GM21619 (cell line): ENCODE data around the gene ZNF74.
"Not testable (repeated sequence)": the region's sequence is repeated elsewhere in the genome, so short reads cannot be mapped to it uniquely, and the experiment has no call there.

ENCODE experiments used
- ATAC-seq: cut with Tn5 transposase; IDR thresholded peaks from one replicate; pipeline ENCODE4 v1.9.1; 2021; ENCODE audit not compliant: unreplicated experiment

ZNF74 gene

DNA sequence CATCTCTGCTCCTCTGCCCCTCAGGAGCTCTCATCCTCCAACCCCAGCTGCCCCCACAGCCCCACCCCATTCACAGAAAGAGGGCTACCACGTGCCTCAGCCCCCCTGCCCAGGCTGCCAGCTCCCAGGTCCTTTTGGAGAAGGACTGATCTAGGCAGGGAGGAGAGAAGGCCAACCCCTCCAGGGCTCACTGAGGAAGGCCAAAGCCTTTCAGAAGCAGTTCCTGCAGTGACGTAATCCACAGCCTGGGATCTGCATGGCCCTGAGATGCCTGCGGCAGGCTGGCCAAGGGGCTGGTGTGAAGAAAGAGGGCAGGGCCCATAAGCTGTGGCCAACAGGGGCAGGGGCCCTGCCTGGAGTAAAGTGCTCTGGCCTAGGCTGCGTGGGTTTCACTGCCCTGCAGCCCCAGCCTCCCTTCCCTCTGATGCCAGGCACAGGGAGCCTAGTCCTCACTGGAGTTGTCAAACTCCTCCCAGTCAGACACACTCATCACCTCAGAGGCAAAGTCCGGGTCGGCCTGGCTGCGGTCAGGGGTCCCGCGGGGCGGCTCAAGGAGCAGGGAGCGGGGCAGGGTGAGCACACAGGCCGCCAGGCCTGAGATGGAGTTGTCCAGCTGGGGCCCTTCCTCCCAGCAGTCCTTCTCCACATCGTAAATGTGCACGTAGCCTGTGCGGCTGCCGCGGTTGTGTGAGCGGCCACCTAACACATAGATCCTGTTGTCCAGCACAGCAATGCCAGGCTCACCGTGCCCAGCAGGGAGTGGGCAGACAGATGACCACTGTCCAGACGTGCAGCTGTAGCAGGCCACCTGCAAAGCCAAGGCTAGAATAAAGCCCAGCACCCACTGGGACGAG lies 47.9 kb downstream of the ZNF74 start:
- ATAC-seq: no peak

GRCh38 chr22:20442485-20443284 lies 48.7 kb downstream of the ZNF74 start:
- no peak for ATAC-seq

- no peak for ATAC-seq
These were observed 50.4 kb downstream of the ZNF74 start for GRCh38 chr22:20444325-20444724.

DNA sequence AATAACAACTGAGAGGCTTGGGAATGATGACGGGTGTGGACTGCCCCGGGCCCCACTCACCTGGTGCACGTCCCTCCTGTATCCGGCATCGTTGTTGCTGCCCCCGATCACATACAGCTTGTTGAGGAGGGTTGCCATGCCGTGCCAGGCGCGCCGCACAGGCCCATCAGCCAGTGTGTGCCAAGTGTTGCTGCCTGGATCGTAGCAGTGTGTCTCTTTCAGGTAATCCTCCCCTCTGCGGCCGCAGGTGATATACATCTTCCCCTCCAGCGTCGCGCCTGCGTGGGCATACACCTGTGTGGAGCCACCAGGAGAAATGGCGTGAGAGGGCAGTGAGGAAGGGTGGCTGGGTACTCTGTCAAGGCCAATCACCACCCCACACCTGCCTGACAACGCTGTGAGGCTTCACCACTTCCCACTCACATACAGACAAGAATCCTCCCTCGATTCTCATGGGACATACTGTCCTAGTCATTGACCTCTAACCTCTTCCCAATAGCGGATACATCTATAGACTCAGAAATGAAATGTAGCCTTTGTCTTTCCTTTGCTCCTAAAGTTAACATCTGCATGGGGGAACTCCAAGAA lies 52.5 kb downstream of the ZNF74 start:
- no peak for ATAC-seq

DNA sequence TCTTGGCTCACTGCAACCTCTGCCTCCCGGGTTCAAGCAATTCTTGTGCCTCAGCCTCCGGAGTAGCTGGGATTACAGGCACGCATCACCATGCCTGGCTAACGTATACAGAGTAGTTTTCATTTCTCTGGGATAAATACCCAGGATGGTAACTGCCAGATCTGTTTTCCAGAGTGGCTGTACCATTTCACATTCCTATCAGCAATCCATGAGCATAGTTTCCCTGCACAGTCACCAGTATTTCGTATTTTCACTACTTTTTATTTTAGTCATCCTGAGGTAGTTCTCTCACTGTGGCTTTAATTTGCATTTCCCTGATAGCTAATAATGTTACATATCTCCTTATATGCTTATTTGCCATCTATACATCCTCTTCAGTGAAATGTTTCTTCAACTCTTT lies 54.7 kb downstream of the ZNF74 start:
- no peak for ATAC-seq

DNA sequence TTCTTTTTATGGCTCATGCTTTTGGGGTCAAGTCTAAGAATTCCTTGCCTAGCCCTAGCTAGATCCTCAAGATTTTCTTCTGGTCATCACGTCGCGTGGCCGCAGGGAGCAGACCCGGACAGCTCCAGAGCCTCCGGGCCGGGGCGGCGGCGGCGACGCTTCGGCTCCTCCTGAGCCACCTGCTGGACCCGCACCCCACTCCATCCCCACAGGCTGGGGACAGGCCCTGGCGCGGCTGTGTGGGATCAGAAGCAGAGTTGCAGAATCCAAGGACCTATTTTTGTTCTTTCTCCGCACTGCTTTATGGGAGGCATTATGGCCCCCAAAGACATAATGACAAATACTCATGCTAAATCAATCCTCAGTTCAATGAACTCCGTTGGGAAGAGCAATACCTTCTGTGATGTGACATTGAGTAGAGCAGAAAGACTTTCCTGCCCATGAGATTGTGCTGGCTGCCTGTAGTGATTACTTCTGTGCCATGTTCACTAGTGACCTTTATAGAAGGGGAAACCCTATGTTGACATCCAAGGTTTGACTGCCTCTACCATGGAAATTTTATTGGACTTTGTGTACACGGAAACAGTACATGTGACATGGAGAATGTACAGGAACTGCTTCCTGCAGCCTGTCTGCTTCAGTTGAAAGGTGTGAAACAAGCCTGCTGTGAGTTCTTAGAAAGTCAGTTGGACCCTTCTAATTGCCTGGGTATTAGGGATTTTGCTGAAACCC lies 56.0 kb downstream of the ZNF74 start:
- ATAC-seq: no peak

GRCh38 chr22:20450551-20450906 lies 56.6 kb downstream of the ZNF74 start:
- ATAC-seq: no peak

GRCh38 chr22:20451129-20451778 lies 57.3 kb downstream of the ZNF74 start:
- ATAC-seq: not testable (repeated sequence)

DNA sequence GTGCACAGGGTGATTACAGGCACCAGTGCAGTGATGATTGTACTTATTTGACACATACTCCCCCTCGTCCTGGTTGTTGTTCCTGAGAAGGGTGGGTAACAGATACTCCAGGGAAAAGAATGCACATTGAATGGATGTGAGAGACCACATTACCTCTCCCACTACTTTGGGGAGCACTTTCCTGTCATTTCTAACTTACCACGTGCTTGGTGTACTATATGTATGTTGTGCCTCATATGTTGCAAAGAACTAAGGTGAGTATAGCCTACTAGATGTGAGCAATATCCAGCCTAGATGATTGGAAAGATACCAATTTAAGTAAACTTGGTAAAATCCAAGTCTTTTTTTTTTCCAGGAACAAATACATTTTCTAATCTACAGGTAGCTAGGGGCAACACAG lies 58.0 kb downstream of the ZNF74 start:
- no peak for ATAC-seq

GRCh38 chr22:20453222-20453621 lies 59.3 kb downstream of the ZNF74 start:
- ATAC-seq: no peak

GRCh38 chr22:20455709-20456063 lies 61.7 kb downstream of the ZNF74 start:
- no peak for ATAC-seq

DNA sequence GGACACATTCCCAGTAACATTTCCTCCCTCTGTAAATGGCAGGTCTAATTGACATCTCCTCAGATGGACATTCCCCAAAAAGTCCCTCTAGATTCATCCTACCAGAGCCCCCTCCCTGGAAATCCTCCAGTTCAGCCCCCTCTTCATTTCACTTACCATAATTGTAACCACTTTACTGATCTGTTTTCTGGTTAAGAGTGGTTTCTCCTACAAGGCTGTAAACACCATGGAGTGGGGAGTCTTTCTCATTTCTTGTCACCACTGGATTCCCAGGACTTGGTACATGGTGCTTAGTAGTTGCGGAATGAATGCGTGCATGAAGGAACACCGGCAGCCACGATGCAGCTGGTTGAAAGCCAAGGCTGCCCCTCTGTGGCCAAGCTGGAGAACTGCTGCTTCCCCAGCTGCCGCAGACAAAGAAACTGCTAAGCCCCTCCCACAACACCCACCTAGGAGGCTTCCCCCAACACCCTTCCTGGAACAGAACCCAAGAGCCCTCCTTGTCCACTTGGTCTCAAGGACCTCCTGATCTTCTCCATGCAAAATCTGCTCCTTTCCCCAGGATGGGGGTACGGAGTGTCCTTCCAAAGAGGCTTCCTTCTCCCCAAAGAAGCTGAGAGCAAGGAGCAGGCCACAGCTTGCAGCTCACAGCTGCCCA lies 62.2 kb downstream of the ZNF74 start:
- peak; percentile 58 for ATAC-seq

DNA sequence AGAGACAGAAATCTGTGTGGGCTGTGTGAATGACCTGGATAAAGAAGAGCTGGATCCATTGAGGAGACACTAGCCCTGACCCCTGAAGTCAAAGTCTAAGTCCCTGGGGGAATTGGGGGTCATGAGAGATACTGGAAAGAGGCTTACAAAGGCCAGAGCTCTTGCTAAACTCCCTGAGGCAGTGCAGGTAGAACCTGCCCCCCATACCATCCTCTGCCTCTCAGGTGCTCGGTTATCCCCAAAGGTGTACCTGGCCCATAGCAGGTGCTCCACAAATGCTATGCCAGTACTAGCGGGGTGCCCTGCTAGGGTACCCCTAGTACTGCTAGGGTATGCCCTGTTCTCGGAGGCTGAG lies 62.7 kb downstream of the ZNF74 start:
- ATAC-seq: no peak

GRCh38 chr22:20457506-20458240 lies 63.7 kb downstream of the ZNF74 start:
- no peak for ATAC-seq
